Measurements from ENCODE around the gene FBRSL1. TPM values are rescaled to one million over a fixed set of nuclear protein-coding genes. Genes with fewer than 3 reads are reported as not detected.

The FBRSL1 gene
- total RNA-seq, 4 donors from 2014 or later = 2.4 to 8.5 (median 5.0) TPM

GRCh38 chr12:132544080-132544397 lies 54.1 kb downstream of the FBRSL1 start:
- TF ChIP-seq CTCF (IDR thresholded peaks at IDR 0.05; ENCODE audit: low read depth) = no peak

GRCh38 chr12:132544498-132544897 lies 54.5 kb downstream of the FBRSL1 start:
- TF ChIP-seq CTCF (IDR thresholded peaks at IDR 0.05; ENCODE audit: low read depth) = no peak

- no peak for TF ChIP-seq CTCF (IDR thresholded peaks at IDR 0.05; ENCODE audit: low read depth)
Observed at GRCh38 chr12:132545164-132545953, 55.4 kb downstream of the FBRSL1 start.

- TF ChIP-seq CTCF (IDR thresholded peaks at IDR 0.05; ENCODE audit: low read depth) = no peak
Observed at GRCh38 chr12:132545955-132546354, 56.0 kb downstream of the FBRSL1 start.

- TF ChIP-seq CTCF (IDR thresholded peaks at IDR 0.05; ENCODE audit: low read depth) = no peak
Observed at GRCh38 chr12:132546647-132547046, 56.7 kb downstream of the FBRSL1 start.

GRCh38 chr12:132547205-132547740 lies 57.3 kb downstream of the FBRSL1 start:
- no peak for TF ChIP-seq CTCF (IDR thresholded peaks at IDR 0.05; ENCODE audit: low read depth)

GRCh38 chr12:132548430-132549058 lies 58.6 kb downstream of the FBRSL1 start:
- TF ChIP-seq CTCF (IDR thresholded peaks at IDR 0.05; ENCODE audit: low read depth) = no peak

Data from subcutaneous adipose tissue (tissue), 4 donors.